Putamen (tissue), 1 donor: ENCODE measurements around the gene ATP11A.
A peak's percentile ranks its signal among the peaks of the same experiment; 100 is the strongest.

Experiments
- DNase-seq: peaks from one replicate; pipeline ENCODE4 v3.0.0-alpha.2; 2016; ENCODE audit warnings: low spot score

Gene ATP11A

GRCh38 chr13:112710855-112711527 lies 21.2 kb downstream of the ATP11A start:
- DNase-seq = no peak

DNA sequence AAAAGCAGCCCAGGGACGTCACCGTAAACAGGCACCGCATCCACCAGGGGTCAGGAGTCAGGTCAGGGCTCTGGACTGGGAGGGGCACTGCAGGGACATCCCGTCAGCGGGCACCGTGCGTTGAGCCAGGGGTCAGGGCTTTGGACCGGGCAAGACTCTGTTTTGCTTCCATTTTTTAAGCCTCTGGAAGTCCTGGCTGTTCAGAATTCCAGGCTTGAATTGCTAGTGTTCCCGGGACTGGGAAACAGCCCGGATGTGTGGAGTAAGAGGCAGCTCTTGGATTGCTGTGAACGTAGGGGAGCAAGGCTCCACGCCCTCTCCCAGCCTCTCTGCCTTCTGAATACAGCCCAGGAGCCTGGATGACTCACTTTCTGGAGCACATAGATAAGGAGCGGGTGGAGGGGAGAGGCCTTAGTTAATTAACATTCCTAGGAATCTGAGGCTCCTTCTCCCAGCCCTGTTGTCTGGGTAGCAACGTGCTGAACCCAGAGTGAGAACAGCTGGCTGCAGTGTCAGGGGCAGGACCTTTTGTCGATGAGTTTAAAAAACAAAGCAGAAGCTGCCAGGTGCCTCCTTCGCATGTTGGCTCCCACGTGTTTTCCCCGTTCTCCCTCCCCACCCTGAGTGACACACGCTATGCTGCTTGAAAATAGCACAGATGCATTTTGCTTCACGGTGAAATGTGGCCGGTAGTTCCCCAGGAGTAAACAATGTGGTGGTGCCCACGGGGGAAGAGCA lies 21.9 kb downstream of the ATP11A start:
- DNase-seq = peak; percentile 77

GRCh38 chr13:112712451-112713207 lies 22.8 kb downstream of the ATP11A start:
- no peak for DNase-seq

DNA sequence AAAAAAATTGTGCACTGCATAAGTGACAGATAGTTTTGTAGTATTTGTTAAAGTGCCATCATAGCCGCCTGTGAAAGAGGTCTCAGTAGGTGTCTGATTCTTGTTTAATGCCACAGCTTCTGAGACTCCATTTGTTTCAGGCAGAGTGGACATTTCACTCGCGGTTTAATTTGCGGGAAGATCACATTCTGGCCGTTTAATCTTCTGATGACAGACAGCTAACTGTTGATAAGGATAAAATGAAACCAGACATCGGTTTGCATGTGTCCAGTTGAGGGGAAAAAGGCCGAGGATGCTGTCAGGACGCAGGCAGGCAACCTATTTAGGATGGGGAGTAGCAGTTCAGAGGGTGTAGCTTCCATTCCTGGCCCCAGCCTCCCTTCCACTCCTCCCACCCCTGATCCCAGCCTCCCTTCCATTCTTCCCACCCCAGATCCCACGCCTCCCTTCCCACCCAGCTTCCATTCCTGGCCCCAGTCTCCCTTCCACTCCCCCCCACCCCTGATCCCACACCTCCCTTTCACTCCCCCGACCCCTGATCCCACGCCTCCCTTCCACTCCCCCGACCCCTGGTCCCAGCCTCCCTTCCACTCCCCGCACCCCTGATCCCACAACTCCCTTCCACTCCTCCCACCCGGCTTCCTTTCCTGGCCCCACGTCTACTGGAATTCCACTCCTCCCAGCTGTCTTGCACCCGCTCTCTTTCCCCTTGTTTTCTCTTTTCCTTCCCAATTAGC lies 23.8 kb downstream of the ATP11A start:
- no peak for DNase-seq

GRCh38 chr13:112714376-112715174 lies 24.7 kb downstream of the ATP11A start:
- DNase-seq = no peak

- DNase-seq = no peak
Observed at GRCh38 chr13:112715210-112715609, 25.4 kb downstream of the ATP11A start.

DNA sequence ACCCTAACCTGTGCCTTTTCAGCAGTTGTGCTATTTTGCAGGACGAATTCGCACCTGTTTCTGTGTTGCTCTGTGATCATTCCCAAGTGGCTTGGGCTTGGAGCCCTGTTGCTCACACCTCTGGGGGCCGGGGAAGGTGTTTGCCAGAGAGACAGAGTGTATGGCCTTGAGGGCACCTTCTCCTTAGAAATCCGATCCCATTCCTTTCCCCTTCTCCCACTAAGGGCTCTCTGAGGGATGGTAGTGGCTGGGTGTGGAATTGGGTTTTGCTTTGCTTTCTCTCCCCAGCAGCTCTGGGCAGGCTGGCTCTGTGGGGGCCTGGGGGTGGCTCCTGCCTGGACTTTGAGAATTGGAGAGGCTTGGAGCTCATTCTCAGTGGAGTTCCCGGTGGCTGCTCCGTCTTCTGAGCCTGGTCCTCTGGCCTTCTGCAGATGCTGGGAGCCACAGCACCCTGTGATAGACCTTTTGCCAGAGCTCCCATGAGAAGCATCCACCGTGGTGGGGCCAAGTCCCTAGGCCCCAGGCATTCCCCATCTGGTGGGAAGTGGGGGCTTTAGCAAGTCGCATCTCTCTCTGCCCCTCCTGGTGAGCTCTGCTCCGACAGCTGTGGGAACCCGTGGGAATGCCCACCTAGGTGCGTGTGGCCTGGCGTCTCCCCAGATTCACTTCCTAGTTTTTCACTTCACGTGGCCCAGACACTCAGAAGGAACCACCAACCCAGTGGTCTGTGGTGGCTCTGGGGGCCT lies 26.1 kb downstream of the ATP11A start:
- DNase-seq = no peak

- no peak for DNase-seq
Observed at GRCh38 chr13:112716461-112716820, 26.6 kb downstream of the ATP11A start.

DNA sequence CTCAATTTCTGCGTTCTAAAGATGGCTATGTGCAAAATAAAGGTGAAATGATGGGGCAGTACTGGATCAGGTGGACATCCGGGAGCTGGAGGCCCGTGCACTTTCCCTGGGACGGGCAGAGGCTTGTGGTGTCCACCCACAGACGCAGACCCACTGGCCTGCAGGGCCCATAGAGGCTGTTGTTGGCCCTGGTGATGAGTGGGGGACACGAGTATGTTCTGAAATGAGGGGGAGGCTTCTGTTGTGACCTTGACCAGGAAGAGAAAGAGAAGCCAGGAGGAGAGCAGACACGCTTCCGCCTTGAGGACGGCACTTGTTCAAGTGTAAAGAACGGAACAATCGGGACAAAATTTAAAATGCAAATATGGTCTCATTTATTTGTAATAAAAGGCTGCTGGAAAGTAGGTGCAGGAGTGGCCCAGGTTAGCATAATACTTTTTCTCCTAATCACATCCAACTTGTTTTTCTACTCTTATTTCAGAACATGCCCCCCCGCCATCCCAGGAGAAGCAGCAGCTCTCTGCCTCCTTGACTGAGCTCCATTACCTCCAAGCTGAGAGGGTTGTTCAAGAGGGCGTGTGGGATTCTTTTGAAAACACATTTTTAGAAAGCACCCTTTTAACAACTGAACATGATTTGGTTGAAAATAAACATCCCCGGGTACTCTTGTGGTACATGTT lies 27.1 kb downstream of the ATP11A start:
- DNase-seq = no peak

GRCh38 chr13:112718318-112718717 lies 28.5 kb downstream of the ATP11A start:
- DNase-seq = no peak

DNA sequence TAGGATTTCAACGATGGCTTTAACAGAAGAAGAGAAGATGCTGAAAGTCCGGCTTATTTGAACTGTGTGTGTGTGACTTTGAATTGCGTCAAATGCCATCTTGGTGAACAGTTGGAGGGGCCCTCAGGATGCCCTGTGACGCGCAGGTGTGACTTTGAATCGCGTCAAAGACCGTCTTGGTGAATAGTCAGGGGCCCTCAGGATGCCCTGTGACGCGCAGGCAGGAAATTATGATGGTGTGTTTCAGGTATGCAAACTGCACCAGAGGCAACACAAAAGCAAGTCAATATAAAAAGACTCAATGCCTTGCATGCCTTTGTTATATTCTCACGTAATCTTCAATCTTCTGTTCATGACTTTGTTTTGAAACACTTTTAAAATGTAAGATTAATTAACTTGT lies 29.2 kb downstream of the ATP11A start:
- no peak for DNase-seq

- no peak for DNase-seq
Observed at GRCh38 chr13:112719556-112719955, 29.7 kb downstream of the ATP11A start.

GRCh38 chr13:112720251-112720650 lies 30.4 kb downstream of the ATP11A start:
- DNase-seq = no peak

- no peak for DNase-seq
Observed at GRCh38 chr13:112720814-112721197, 31.0 kb downstream of the ATP11A start.

DNA sequence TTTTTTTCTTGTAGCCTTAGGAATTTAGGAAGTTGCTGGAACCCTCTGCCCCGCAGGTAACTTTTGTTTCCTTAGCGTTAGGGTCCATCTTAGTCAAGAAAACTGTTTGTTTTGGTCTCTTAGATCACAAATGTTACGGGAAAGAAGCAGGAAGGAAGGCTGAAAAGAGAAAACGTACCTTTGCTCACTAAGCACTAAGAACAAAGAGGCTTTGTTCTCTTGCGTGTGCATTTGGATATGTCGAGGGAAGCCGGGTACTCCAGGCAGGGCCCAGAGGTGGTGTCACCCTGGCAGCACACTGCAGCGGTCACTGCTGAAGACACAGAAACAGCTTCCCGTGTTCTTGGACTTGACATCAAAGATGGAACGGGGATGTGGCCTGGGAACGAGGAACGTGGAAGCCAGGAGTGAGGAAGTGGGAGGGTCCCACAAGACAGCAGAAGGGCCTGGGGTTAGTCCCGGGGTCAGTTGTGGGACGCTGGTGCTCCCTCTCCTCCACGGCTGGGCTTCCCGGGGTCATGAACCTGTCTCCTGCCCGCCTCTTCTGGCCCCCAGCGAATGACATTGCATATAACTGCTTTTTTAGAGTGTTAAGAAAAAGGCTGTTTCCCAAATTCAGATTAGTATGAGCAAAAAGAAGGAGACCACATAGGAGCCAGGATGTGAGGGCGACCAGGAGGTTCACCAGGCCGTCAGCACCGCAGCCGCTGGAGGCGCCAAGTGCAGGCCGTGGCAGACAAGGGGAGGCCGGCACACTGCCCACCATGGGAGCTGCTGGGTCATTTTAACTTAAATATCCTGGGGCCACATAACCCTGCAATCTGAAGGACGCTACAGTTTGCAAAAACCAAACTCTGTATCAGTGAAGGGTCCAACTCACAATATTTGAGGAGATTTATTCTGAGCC lies 31.6 kb downstream of the ATP11A start:
- DNase-seq = no peak

DNA sequence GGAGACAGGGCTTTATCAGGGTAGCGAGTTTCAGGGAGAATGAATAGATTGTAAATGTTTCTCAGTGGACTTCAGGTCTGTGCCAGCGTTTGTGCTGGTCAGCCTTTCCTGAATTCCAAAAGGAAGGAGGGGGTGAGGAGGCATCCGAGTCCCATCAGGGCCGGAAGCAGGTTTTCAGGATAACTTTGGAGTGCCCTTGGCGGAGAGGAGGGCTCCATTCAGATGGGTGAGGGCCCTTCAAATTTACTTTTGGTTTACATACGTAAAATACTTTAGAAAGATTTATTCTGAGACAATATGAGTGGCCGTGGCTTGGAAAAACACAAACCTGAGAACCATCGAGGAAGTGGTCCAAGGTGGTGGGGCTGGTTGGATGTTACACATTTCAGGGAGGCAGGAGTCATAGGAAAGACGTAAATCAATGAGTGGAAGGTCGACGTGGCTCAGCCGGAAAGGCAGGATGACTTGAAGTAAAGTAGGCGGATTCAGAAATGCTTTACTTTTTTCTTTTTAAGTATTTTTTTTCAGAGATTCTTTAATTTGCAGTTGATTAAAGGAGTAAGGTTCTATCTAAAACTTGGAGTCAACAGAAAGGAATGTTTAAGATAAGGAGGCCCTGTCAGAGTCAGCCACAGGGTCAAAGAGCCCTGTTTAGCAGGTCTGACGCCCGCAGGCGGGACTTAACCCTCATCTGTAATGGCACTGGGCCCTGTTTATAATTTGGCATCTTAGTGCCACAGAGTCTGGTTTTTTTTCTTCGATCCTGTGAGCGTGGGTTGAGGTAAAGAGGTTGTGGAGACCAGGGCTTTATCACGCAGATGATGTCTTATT lies 32.8 kb downstream of the ATP11A start:
- no peak for DNase-seq

- DNase-seq = no peak
Observed at GRCh38 chr13:112723771-112724170, 33.9 kb downstream of the ATP11A start.

- no peak for DNase-seq
Observed at GRCh38 chr13:112724788-112725345, 35.0 kb downstream of the ATP11A start.
